ENCODE data around the gene GIMAP6.
"Not testable (repeated sequence)": the region's sequence is repeated elsewhere in the genome, so short reads cannot be mapped to it uniquely, and the experiment has no call there.

The GIMAP6 gene

GRCh38 chr7:150665089-150665748 is 33.0 kb upstream of the GIMAP6 start:
- H3K4me1 ChIP-seq (ENCODE audit: low read length) = peaks cover 22% of the 10 kb centered on the region
- H3K4me3 ChIP-seq (ENCODE audit: low read length) = no peak overlapping the region
- no peaks in the 10 kb centered on the region for H3K36me3 ChIP-seq (replicated peaks; ENCODE audit: insufficient read depth, low read length)
- H3K9ac ChIP-seq (ENCODE audit: low read length) = no peak overlapping the region
- H2AFZ ChIP-seq (ENCODE audit: low read length) = no peak overlapping the region
- 0 out of 2 replicates have a peak, but pooled peaks cover 3% of the 10 kb centered on the region for H3F3A ChIP-seq (ENCODE audit: insufficient read depth, low read length)
- H3K9me2 ChIP-seq (replicated peaks; ENCODE audit: insufficient read depth, low read length) = no peaks in the 10 kb centered on the region
- H3K4me2 ChIP-seq (ENCODE audit: low read depth, low read length) = no peak overlapping the region
- DNase-seq = no peak
- no peak overlapping the region for H3K27ac ChIP-seq (ENCODE audit: low read length)
- no peaks in the 10 kb centered on the region for H4K20me1 ChIP-seq (ENCODE audit: insufficient read depth, low read length)
- no peak for TF ChIP-seq EZH2 (optimal IDR thresholded peaks at IDR 0.05; ENCODE audit: low read depth, low read length)
- no peak for TF ChIP-seq CTCF (IDR thresholded peaks at IDR 0.05; ENCODE audit: low read length)
- no peak for TF ChIP-seq EZH2phosphoT487 (IDR thresholded peaks at IDR 0.05; ENCODE audit: low read length)
- no peaks in the 10 kb centered on the region for H3K9me3 ChIP-seq (replicated peaks; ENCODE audit: insufficient read depth, low read length)
- no peaks in the 10 kb centered on the region for H3K79me2 ChIP-seq (ENCODE audit: low read length)
- no peaks in the 10 kb centered on the region for H3K27me3 ChIP-seq (replicated peaks; ENCODE audit: insufficient read depth, low read length)

- Histone ChIP-seq H3K27me3 (replicated peaks; ENCODE audit: insufficient read depth, low read length) (no peaks in the 10 kb centered on the region), H3K9ac (ENCODE audit: low read length) (no peak overlapping the region), H3K27ac (ENCODE audit: low read length) (peak overlapping the region; percentile 24; the same call in 1 of the 2 replicates), H3F3A (ENCODE audit: insufficient read depth, low read length) (0 out of 2 replicates have a peak, but pooled peaks cover 3% of the 10 kb centered on the region), H3K4me2 (ENCODE audit: low read depth, low read length) (peak overlapping the region; percentile 28; the same call in 1 of the 2 replicates), H3K9me2 (replicated peaks; ENCODE audit: insufficient read depth, low read length) (no peaks in the 10 kb centered on the region), H3K36me3 (replicated peaks; ENCODE audit: insufficient read depth, low read length) (no peaks in the 10 kb centered on the region), H2AFZ (ENCODE audit: low read length) (peak overlapping the region; percentile 48), H3K79me2 (ENCODE audit: low read length) (no peaks in the 10 kb centered on the region), H3K4me1 (ENCODE audit: low read length) (peaks cover 22% of the 10 kb centered on the region), H4K20me1 (ENCODE audit: insufficient read depth, low read length) (no peaks in the 10 kb centered on the region), H3K4me3 (ENCODE audit: low read length) (no peak overlapping the region), H3K9me3 (replicated peaks; ENCODE audit: insufficient read depth, low read length) (no peaks in the 10 kb centered on the region)
- peak; percentile 66 for DNase-seq
- TF ChIP-seq EZH2phosphoT487 (IDR thresholded peaks at IDR 0.05; ENCODE audit: low read length) = no peak
- TF ChIP-seq EZH2 (optimal IDR thresholded peaks at IDR 0.05; ENCODE audit: low read depth, low read length) = no peak
- TF ChIP-seq CTCF (IDR thresholded peaks at IDR 0.05; ENCODE audit: low read length) = no peak
Measured at GRCh38 chr7:150663802-150664494, 31.8 kb upstream of the GIMAP6 start.

- H3K79me2 ChIP-seq (ENCODE audit: low read length); H3K4me3 ChIP-seq (ENCODE audit: low read length); H3F3A ChIP-seq (ENCODE audit: insufficient read depth, low read length); H3K4me2 ChIP-seq (ENCODE audit: low read depth, low read length); H3K9me3 ChIP-seq (replicated peaks; ENCODE audit: insufficient read depth, low read length); H3K9me2 ChIP-seq (replicated peaks; ENCODE audit: insufficient read depth, low read length); H3K9ac ChIP-seq (ENCODE audit: low read length); H3K27ac ChIP-seq (ENCODE audit: low read length); H3K36me3 ChIP-seq (replicated peaks; ENCODE audit: insufficient read depth, low read length); H4K20me1 ChIP-seq (ENCODE audit: insufficient read depth, low read length); H3K27me3 ChIP-seq (replicated peaks; ENCODE audit: insufficient read depth, low read length); H2AFZ ChIP-seq (ENCODE audit: low read length); DNase-seq: not testable (repeated sequence)
- H3K4me1 ChIP-seq (ENCODE audit: low read length) = peaks cover 14% of the 10 kb centered on the region
Measured at GRCh38 chr7:150662821-150663220, 30.6 kb upstream of the GIMAP6 start.

Data from MM.1S (cell line).